Stomach (tissue), 4 donors: Measurements from ENCODE around the gene MSRB2.

Source experiments
- CTCF ChIP-seq, 7 experiments: fragments of 450-650 bp in 4 of 7; fragments of 200-600 bp in 3 of 7; sonication (generic) in 3 of 7; IDR thresholded peaks; one replicate each; pipeline ENCODE4 v1.5.1; 2016 to 2019; ENCODE audit warnings: antibody characterized with exemption in 7 of 7, control low read depth in 2 of 7, mild to moderate bottlenecking in 1 of 7
- POLR2A ChIP-seq, 4 donors: fragments of 450-650 bp; IDR thresholded peaks; one replicate each; pipeline ENCODE4 v1.6.1; 2016; ENCODE audit warnings: antibody characterized with exemption in 4 of 4, control low read depth in 2 of 4, mild to moderate bottlenecking in 1 of 4, moderate library complexity in 1 of 4

- TF ChIP-seq POLR2A (IDR thresholded peaks at IDR 0.05) (no peak), CTCF (IDR thresholded peaks at IDR 0.05) (no peak)
These were observed 34.5 kb upstream of the MSRB2 start for GRCh38 chr10:23060918-23061317.
